ENCODE data around the gene CD302.
"Not testable (repeated sequence)": the region's sequence is repeated elsewhere in the genome, so short reads cannot be mapped to it uniquely, and the experiment has no call there.

GRCh38 chr2:159822478-159822833, 24.4 kb upstream of the CD302 start:
- TF ChIP-seq CTCF (IDR thresholded peaks at IDR 0.05); EZH2 (IDR thresholded peaks at IDR 0.05; ENCODE audit: borderline replicate concordance, insufficient read depth, low read depth, low read length, poor library complexity, severe bottlenecking): not testable (repeated sequence)
